ENCODE data around the gene KCNJ3.

KCNJ3 gene

DNA sequence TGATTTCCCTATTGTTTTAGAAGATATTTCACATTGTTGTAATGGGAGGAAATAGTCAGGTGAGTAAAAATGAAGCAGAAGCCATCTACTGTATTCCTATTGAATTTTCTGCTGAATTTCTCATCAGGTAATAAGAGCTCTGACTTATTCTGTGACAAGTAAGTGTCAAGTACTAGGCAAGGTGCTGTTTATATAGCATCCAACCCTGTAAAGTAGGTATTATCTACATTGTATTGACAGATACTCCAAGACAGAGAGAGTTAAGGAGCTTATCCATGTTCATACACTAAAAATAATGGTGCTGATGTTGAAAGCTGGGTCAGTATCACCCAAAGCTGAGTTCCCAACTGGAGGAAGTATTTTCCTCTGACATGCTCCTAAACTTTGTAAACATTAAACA is 106.0 kb downstream of the KCNJ3 start:
- H3K27me3 ChIP-seq (ENCODE audit: low read depth, low read length), result no peaks in the 10 kb centered on the region
- H3K4me1 ChIP-seq (ENCODE audit: low read length), result no peaks in the 10 kb centered on the region
- no peak overlapping the region for H3K4me3 ChIP-seq (ENCODE audit: low read length)
- no peak overlapping the region for H3K9ac ChIP-seq (ENCODE audit: low read length)
- H3K9me3 ChIP-seq (ENCODE audit: insufficient read depth, low read length), result no peaks in the 10 kb centered on the region
- H3K79me2 ChIP-seq (ENCODE audit: low read length), result no peaks in the 10 kb centered on the region
- no peak overlapping the region for H3K4me2 ChIP-seq (ENCODE audit: low read length)
- H4K20me1 ChIP-seq (ENCODE audit: insufficient read depth, low read length), result no peaks in the 10 kb centered on the region
- no peak for TF ChIP-seq EZH2phosphoT487 (IDR thresholded peaks at IDR 0.05; ENCODE audit: low read depth)
- TF ChIP-seq, protein P1, sequence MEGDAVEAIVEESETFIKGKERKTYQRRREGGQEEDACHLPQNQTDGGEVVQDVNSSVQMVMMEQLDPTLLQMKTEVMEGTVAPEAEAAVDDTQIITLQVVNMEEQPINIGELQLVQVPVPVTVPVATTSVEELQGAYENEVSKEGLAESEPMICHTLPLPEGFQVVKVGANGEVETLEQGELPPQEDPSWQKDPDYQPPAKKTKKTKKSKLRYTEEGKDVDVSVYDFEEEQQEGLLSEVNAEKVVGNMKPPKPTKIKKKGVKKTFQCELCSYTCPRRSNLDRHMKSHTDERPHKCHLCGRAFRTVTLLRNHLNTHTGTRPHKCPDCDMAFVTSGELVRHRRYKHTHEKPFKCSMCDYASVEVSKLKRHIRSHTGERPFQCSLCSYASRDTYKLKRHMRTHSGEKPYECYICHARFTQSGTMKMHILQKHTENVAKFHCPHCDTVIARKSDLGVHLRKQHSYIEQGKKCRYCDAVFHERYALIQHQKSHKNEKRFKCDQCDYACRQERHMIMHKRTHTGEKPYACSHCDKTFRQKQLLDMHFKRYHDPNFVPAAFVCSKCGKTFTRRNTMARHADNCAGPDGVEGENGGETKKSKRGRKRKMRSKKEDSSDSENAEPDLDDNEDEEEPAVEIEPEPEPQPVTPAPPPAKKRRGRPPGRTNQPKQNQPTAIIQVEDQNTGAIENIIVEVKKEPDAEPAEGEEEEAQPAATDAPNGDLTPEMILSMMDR (IDR thresholded peaks at IDR 0.05; ENCODE audit: low read depth, low read length), result no peak
- H2AFZ ChIP-seq (ENCODE audit: low read depth, low read length), result no peak overlapping the region
- no peaks in the 10 kb centered on the region for H3K36me3 ChIP-seq (replicated peaks; ENCODE audit: low read depth, low read length)
- H3K27ac ChIP-seq (ENCODE audit: low read length), result no peak overlapping the region

DNA sequence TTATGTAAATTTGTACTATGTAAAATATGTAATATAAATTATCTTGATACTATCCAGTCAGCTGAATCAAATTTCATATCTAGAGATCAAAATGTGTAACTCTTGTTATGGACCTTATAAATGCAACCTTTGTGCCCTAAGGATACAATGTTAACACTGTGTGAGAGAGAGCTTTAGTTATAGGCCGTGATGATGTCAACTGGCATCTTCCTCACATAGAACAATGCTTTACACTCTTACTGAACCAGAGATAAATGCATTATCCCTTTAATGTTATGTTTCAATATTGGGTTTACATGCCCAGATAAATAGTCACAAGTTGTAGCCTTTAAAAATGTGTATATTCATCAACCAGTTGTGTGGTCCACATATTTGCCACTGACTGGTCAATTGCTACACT is 115.1 kb downstream of the KCNJ3 start:
- Histone ChIP-seq H3K4me1 (ENCODE audit: low read length) (no peaks in the 10 kb centered on the region), H3K36me3 (replicated peaks; ENCODE audit: low read depth, low read length) (no peaks in the 10 kb centered on the region), H3K79me2 (ENCODE audit: low read length) (no peaks in the 10 kb centered on the region), H3K9me3 (ENCODE audit: insufficient read depth, low read length) (no peaks in the 10 kb centered on the region), H2AFZ (ENCODE audit: low read depth, low read length) (no peak overlapping the region), H3K27ac (ENCODE audit: low read length) (no peak overlapping the region), H3K4me3 (ENCODE audit: low read length) (no peak overlapping the region), H3K9ac (ENCODE audit: low read length) (no peak overlapping the region), H4K20me1 (ENCODE audit: insufficient read depth, low read length) (no peaks in the 10 kb centered on the region), H3K27me3 (ENCODE audit: low read depth, low read length) (no peaks in the 10 kb centered on the region), H3K4me2 (ENCODE audit: low read length) (no peak overlapping the region)
- no peak for TF ChIP-seq EZH2phosphoT487 (IDR thresholded peaks at IDR 0.05; ENCODE audit: low read depth)
- TF ChIP-seq, protein P1 (IDR thresholded peaks at IDR 0.05; ENCODE audit: low read depth, low read length), result no peak

DNA sequence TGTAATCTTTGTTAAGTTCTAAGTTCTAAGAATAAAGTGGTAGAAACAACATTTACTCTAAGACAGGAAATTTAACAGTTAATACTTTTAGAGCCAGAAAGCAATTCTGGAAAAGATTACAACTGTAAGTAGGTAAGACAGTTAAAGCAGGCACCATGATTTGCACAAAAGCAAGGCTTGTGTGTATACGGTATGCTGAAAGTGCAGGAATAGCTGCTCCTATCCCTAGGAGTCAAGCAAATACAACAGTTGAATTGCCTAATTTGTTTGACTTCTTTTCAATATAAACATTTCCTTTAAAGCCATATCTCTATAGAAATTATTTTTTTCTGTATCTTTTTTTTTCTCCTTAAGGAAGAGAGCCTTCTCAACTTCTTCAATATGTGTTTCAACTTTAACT is 116.4 kb downstream of the KCNJ3 start:
- no peaks in the 10 kb centered on the region for H3K27me3 ChIP-seq (ENCODE audit: low read depth, low read length)
- no peaks in the 10 kb centered on the region for H3K36me3 ChIP-seq (replicated peaks; ENCODE audit: low read depth, low read length)
- no peaks in the 10 kb centered on the region for H3K4me1 ChIP-seq (ENCODE audit: low read length)
- no peak overlapping the region for H3K4me3 ChIP-seq (ENCODE audit: low read length)
- TF ChIP-seq EZH2phosphoT487 (IDR thresholded peaks at IDR 0.05; ENCODE audit: low read depth), result no peak
- TF ChIP-seq, protein P1 (IDR thresholded peaks at IDR 0.05; ENCODE audit: low read depth, low read length), result no peak
- no peaks in the 10 kb centered on the region for H4K20me1 ChIP-seq (ENCODE audit: insufficient read depth, low read length)
- H3K79me2 ChIP-seq (ENCODE audit: low read length), result no peaks in the 10 kb centered on the region
- no peak overlapping the region for H2AFZ ChIP-seq (ENCODE audit: low read depth, low read length)
- H3K9ac ChIP-seq (ENCODE audit: low read length), result no peak overlapping the region
- H3K27ac ChIP-seq (ENCODE audit: low read length), result no peak overlapping the region
- no peak overlapping the region for H3K4me2 ChIP-seq (ENCODE audit: low read length)
- H3K9me3 ChIP-seq (ENCODE audit: insufficient read depth, low read length), result no peaks in the 10 kb centered on the region

DNA sequence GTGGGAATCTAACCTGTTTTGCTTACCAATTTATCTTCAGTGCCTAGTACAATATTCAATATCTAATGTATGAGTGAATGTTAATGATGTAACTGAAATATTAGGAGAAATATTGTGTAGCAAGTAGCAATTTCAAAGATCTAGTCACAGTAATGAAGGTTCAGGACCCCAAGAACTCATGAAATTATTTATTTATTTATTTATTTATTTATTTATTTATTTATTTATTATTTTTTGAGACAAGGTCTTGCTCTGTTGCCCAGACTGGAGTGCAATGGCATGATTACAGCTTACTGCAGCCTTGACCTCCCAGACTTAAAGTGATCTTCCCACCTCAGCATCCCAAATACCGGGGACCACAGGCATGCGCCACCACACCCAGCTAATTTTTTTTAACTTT is 126.9 kb downstream of the KCNJ3 start:
- Histone ChIP-seq H4K20me1 (ENCODE audit: insufficient read depth, low read length) (no peaks in the 10 kb centered on the region), H3K27me3 (ENCODE audit: low read depth, low read length) (no peaks in the 10 kb centered on the region), H2AFZ (ENCODE audit: low read depth, low read length) (no peak overlapping the region), H3K4me2 (ENCODE audit: low read length) (no peak overlapping the region), H3K27ac (ENCODE audit: low read length) (no peak overlapping the region), H3K4me3 (ENCODE audit: low read length) (no peak overlapping the region), H3K79me2 (ENCODE audit: low read length) (no peaks in the 10 kb centered on the region), H3K4me1 (ENCODE audit: low read length) (no peaks in the 10 kb centered on the region), H3K9ac (ENCODE audit: low read length) (no peak overlapping the region), H3K9me3 (ENCODE audit: insufficient read depth, low read length) (no peaks in the 10 kb centered on the region), H3K36me3 (replicated peaks; ENCODE audit: low read depth, low read length) (no peaks in the 10 kb centered on the region)
- TF ChIP-seq, protein P1 (IDR thresholded peaks at IDR 0.05; ENCODE audit: low read depth, low read length), result no peak
- TF ChIP-seq EZH2phosphoT487 (IDR thresholded peaks at IDR 0.05; ENCODE audit: low read depth), result no peak
